Cardiac septum (tissue), 1 donor: ENCODE measurements around the gene NCR1. TPM values are rescaled to one million over a fixed set of nuclear protein-coding genes. Genes with fewer than 3 reads are reported as not detected.
"Not testable (repeated sequence)": the region's sequence is repeated elsewhere in the genome, so short reads cannot be mapped to it uniquely, and the experiment has no call there.

Source experiments
- DNase-seq: peaks from one replicate; pipeline ENCODE4 v3.0.0-alpha.2; 2020; ENCODE audit warnings: low spot score
- intact Hi-C: fragments of 100-400 bp; cut with DNase I; formaldehyde crosslinking; loops from one replicate; pipeline ENCODE4 v1.14.0; 2022
- long read RNA-seq: library from polyadenylated mRNA; unstranded; transcript quantifications from one replicate; pipeline ENCODE4 v2.0.0, GENCODE V29; 2021
- total RNA-seq: library from RNA; stranded (reverse); fragmentation: NEBNext Ultra II Directional; extraction: Animal tissue kit (Norgen Biotek cat#: 25700); gene quantifications from one replicate; pipeline ENCODE4 v1.2.1, GENCODE V29; 2021
- donor health status: DM: no; HTN: no; CAD: no.

Gene NCR1, protein sequence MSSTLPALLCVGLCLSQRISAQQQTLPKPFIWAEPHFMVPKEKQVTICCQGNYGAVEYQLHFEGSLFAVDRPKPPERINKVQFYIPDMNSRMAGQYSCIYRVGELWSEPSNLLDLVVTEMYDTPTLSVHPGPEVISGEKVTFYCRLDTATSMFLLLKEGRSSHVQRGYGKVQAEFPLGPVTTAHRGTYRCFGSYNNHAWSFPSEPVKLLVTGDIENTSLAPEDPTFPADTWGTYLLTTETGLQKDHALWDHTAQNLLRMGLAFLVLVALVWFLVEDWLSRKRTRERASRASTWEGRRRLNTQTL
- total RNA-seq = not detected
- long read RNA-seq = 0 reads

DNA sequence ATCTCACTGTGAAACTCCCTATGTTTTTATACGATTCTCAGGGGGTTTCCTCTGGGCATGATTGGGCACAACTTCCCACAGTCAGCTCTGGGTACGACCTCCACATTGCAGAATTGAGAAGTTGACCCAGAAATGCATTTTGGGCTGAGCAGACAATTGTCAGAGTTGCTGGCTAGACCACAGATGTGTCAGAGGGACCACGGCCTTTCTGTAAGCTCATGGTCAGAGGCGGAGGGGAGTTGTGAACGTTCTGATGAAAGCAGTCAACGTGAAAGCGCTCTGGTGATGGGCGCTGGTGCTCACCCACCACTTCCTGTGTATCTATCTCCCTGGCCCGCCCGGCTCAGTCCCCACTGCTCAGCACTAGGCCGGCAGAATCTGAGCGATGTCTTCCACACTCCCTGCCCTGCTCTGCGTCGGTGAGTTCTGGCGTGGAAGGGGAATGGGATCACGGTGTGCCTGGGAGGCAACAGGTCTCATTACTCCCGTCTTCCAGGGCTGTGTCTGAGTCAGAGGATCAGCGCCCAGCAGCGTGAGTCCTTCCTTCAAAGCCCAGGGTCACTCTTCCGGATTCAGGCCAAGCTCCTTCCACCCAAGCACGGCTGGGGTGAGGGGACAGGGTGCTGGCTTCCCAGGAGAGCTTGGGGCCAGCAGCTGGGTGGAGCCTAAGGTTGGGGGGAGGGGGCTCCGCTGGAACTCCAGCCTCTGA is at the start of gene NCR1:
TSS of gene NCR1 (plus strand) at position 346 of the 709 bp plus-strand sequence. CDS start at position 386, 40 bp downstream.
- intact Hi-C loops = no loop called here
- no peak for DNase-seq

DNA sequence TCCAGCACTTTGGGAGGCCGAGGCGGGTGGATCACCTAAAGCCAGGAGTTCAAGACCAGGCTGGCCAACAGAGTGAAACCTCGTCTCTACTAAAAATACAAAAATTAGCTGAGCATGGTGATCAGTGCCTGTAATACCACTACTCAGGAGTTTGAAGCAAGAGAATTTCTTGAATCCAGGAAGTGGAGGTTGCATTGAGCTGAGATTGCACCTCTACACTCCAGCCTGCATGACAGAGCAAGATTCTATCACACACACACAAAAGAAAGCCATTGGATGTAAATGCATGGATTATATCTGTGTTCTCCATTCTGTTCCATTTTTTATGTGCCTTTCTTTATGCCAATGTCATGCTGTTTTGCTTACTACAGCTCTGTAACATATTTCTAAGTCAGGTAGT is 47.5 kb upstream of the NCR1 start:
- intact Hi-C loops = not testable (repeated sequence)

DNA sequence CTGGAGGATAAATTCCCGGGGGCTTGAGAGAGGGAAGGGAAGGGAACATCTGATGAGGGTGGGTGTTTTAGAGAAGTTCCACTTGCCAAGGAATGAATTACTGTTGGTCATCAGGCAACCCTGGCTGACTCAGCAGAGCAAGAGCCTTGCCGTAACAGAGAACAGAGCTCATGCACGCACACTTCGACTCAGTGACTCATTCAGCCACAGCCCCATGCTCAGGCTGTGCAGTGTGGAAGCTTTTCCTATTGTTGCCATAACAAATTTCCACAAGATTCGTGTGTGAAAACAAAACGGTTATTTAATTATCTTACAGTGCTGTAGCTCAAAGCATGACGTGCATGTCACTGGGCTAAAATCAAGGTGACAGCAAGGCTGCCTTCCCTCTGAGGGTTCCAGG is 46.5 kb upstream of the NCR1 start:
- DNase-seq = peak; percentile 81
- intact Hi-C loops = not testable (repeated sequence)

More for the DNA sequence above, 47.5 kb upstream of the NCR1 start:
- not testable (repeated sequence) for DNase-seq

DNA sequence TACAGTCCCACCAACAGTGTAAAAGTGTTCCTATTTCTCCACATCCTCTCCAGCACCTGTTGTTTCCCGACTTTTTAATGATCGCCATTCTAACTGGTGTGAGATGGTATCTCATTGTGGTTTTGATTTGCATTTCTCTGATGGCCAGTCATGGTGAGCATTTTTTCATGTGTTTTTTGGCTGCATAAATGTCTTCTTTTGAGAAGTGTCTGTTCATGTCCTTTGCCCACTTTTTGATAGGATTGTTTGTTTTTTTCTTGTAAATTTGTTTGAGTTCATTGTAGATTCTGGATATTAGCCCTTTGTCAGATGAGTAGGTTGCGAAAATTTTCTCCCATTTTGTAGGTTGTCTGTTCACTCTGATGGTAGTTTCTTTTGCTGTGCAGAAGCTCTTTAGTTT is 42.5 kb upstream of the NCR1 start:
- DNase-seq, intact Hi-C loops: not testable (repeated sequence)

DNA sequence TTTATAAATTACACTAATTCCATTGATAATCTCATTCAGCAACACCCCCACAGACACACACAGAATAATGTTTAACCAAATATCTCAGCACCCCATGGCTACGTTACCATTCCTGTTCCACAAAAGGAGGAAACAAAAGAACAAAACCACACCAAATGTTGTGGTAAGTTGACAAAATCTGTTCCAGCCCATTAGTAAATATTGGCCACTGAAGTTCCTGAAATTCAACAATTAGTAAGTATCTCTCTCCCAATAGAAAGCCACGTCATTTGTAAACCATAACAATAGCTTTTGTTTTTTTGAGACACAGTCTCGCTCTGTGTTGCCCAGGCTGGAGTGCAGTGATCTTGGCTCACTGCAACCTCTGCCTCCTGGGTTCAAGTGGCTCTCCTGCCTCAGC is 34.3 kb upstream of the NCR1 start:
- no peak for DNase-seq
- intact Hi-C loops = no loop called here

DNA sequence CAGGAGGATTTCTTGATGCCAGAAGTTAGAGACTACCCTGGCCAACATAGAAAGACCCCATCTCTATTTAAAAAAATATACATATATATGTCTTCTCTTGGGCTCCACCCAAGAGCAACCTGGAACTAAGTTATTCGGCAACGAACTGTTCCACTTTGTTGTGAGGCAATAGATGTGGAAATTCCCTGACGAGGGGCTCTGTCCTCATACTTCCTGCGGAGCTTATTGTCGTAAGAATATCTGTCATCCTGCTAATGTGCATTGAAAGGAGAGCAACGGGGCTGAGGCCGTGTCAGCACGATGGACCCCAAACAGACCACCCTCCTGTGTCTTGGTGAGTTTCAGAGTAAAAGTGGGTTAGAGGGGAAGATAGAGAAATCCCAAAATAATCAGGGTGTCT is 32.0 kb upstream of the NCR1 start, which contains the start of gene FCAR:
TSS of gene FCAR (plus strand) at position 246 of the 400 bp plus-strand sequence. CDS start at position 301, 55 bp downstream.
- DNase-seq = peak; percentile 81
- intact Hi-C loops = no loop called here

DNA sequence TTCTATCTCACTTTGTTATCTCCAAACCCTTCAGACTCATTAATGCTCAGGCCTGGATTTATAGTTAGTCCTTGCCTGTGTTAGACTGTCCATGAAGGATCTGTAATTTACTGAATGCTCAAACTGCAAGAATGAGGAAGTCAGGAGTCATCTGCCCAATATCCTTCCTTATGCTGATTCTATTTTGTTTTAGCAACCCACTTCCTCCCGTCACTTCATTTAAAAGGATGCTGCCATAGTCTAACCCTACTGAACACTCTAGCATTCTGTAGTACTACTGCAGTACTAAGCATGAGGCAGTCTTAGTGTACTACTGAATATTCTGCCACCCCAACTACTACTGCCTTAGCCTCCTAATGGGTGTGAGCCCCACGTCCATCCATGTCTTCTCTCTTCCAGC is 30.4 kb upstream of the NCR1 start:
- DNase-seq = no peak
- intact Hi-C loops = no loop called here

DNA sequence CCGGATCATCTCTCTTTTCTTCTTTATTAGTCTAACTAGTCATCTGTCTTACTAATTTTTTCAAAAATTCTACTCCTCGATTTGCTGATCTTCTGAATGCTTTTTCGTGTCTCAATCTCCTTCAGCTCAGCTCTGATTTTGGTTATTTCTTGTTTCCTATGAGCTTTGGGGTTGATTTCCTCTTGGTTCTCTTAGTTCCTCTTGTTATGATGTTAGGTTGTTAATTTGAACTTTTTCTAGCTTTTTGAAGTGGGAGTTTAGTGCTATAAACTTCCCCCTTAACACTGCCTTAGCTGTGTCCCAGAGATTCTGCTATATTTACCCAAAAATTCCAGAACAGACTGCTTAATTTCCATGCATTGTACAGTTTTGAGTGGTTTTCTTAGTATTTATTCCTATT is 28.5 kb upstream of the NCR1 start:
- DNase-seq = no peak
- intact Hi-C loops = no loop called here

DNA sequence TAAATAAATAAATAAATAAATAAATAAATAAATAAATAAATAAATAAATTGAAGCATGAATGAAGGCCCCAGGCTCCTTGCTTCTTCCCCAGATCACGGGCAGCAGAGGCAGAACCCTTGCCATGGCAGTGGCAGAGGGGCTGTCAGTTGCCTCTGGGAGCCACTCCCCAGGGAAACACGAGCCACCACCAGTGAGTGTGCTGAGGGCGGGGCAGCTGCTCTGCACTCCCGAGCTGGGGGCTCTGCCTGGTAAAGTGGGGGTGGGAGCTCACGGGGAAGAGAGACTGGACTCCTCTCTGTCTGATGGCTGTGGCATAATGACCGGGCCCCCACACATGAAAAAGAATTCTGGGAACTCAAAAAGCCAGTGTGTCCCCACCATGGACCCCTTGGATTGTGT is 24.1 kb upstream of the NCR1 start:
- no peak for DNase-seq
- intact Hi-C loops = no loop called here

DNA sequence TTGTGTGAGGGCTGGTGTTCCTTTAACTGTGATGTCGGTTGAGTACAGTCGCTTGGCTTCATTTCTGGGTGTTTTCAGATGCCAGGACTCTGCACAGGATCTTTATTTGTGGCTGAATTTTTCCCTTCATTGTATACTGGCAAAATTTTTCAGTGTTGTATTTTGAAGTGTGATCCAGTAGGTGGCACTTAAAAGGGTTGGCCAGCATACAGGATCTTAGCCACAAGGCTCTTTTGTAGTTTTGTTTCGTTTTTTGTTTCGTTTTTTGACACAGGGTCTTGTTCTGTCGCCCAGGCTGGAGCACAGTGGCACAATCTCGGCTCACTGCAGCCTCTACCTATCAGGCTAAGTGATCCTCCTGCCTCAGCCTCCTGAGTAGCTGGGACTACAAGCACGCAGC is 23.2 kb upstream of the NCR1 start:
- no peak for DNase-seq
- intact Hi-C loops = no loop called here

DNA sequence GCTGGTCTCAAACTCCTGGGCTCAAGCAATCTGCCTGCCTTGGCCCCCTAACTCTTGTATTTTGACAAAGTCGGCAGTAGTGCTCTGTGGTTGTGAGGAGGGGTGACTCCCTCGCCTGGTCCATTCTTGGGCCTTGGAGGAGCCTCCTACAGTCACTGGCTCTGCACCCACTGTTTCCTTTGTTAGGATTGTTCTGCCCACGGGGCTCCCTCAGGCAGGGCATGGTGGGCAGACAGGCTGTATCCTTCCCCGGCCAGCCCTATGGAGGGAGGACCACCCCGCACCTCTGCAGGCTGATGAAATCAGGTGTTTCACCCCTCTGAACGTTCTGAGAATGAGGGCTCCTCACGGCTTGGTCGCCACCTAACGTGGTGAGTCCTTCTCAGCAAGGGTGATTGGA is 22.7 kb upstream of the NCR1 start:
- no peak for DNase-seq
- intact Hi-C loops = no loop called here

DNA sequence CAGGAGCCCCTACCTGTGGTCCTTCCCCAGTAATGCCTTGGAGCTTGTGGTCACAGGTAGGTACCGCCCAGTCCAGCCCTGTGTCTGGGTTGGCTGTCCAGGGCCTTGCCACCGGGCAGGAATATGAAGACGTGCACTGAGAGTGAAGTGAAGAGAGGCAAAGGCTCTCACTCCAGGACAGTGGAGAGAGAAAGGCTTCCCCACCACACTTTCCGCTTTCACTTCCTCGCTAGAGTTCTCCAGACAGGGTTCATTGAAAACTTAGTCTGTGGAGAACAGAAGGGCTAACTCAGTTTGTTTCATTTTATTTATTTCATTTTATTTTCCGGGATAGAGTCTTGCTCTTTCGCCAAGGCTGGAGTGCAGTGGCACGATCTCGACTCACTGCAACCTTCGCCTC is 17.7 kb upstream of the NCR1 start:
- intact Hi-C loops = no loop called here
- no peak for DNase-seq

DNA sequence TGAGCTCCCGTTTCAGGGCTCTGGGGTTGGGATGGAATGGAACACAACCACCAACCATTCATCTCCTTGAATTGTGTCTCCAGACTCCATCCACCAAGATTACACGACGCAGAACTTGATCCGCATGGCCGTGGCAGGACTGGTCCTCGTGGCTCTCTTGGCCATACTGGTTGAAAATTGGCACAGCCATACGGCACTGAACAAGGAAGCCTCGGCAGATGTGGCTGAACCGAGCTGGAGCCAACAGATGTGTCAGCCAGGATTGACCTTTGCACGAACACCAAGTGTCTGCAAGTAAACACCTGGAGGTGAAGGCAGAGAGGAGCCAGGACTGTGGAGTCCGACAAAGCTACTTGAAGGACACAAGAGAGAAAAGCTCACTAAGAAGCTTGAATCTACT is 16.4 kb upstream of the NCR1 start:
- intact Hi-C loops = no loop called here

DNA sequence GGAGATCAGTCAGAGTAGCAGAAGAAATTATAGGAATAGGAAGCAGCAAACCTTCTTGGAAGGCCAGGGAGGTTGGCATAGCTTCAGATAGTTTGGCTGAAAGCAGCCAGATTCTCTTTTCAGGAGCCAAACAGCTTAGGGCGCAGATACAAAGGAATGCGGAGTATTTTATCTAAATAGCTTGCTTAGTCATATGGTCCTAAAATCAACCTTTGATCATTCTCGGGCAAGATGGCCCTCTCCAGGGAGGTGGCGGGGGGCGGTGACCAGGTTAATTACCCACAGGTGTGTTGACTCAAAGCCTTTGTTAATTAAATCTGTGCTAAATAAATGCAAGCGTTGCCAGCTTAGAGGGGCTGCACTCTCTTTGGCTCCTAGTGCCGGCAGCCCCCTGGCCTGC is 12.5 kb upstream of the NCR1 start:
- no peak for DNase-seq

More for the DNA sequence above, 16.4 kb upstream of the NCR1 start:
- DNase-seq = no peak

DNA sequence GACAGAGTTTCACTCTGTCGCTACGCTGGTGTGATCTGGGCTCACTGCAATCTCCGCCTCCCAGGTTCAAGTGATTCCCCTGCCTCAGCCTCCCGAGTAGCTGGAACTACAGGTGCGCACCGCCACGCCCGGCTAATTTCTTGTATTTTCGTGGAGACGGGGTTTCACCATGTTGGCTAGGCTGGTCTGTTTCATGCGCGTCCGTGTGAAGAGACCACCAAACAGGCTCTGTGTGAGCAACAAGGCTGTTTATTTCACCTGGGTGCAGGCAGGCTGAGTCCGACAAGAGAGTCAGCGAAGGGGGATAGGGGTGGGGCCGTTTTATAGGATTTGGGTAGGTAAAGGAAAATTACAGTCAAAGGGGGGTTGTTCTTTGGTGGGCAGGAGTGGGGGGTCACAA is 11.8 kb upstream of the NCR1 start:
- intact Hi-C loops = not testable (repeated sequence)

More for the DNA sequence above, 12.5 kb upstream of the NCR1 start:
- intact Hi-C loops = no loop called here

DNA sequence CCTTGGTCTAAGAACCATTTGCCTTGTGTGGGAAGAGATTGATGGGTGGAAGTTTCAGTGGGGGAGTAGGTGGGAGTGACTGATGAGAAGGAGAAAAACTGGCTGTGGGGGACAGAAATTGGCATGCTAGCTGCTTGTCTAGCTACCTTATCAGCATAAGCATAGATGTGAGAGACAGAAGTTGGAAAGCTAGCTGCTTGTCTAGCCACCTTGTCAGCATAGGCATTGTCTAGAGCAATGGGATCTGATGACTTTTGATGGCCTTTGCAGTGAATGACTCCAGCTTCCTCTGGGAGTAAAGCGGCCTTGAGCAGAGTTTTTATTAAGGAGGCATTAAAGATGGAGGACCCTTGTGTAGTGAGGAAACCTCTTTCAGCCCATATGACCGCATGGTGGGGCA is 9.9 kb upstream of the NCR1 start:
- no peak for DNase-seq
- intact Hi-C loops = no loop called here

More for the DNA sequence above, 11.8 kb upstream of the NCR1 start:
- DNase-seq = not testable (repeated sequence)

DNA sequence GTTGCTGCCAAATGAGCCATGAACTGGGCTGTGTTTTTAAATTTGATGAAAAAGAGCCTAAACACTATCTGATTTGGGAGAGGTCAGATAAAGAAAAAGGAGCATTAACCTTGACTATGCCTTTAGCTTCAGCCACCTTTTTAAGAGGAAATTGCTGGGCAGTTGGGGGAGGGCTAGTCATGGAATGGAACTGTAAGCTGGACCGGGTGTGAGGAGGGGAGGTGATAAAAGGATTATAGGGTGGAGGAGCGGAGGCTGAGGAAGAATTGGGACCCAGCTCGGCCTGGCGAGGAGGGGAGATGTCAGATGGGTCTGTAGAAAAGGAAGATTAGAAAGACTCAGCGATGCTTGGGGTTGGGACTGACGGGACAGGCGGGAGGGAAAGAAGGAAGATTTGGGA is 7.3 kb upstream of the NCR1 start:
- intact Hi-C loops, DNase-seq: not testable (repeated sequence)

DNA sequence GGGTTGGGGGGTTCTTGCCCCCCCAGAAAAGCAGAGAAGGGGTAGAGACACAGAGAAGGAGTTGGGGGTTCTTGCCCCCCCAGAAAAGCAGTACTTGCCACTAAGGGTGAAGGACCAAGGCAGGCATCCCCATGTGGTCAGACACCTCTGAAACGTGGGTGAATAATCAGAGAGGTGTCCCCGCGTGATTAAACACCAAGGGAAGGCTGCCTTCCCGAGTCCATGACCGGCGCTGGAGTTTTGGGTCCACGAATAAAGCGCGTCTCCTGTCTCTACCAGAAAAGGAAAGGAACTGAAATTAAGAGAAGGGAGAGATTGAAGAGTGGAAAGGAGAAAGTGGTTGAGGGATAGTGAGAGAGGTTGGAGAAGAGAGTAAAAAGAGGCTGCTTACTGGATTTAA is 6.3 kb upstream of the NCR1 start:
- DNase-seq, intact Hi-C loops: not testable (repeated sequence)

DNA sequence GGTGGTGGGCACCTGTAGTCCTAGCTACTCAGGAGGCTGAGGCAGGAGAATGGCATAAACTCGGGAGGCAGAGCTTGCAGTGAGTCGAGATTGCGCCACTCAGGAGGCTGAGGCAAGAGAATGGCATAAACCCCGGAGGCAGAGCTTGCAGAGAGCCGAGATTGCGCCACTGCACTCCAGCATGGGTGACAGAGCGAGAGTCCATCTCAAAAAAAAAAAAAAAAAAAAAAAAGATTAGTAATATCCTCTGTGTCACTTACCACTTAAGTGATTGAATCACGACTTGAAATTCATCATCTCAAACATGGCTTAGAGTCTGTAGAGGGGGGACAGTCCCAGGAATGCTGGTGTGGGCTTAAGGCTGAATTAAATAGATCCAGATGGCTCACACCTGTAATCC is 4.8 kb upstream of the NCR1 start:
- peak; percentile 78 for DNase-seq
- intact Hi-C loops = not testable (repeated sequence)

DNA sequence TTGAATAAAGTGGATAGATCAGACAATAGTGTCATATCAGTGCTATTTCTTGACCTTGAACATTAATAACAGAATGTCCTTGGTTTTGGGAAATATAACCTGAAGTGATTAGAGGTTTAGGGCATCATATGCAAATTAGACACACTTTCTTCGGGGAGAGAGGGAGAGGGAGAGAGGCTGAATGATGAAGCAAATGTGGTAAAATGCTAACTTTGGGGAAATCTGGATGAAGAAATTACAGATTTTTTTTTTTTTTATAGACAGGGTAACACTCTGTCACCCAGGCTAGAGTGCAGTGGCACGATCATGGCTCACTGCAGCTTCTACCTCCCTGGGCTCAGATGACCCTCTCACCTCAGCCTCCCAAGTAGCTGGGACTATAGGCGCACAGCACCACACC is 3.9 kb upstream of the NCR1 start:
- intact Hi-C loops = no loop called here
- no peak for DNase-seq

DNA sequence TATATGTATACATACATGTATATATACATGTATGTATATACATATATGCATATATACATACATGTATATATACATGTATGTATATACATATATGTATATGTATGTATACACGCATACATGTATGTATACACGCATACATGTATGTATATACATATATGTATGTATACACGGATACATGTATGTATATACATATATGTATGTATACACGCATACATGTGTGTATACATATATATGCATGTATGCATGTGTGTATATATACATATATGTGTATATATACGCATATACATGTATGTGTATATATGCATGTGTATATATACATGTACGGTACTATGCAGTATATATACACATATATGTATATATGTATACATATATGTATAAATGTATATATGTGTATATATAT is 2.6 kb upstream of the NCR1 start:
- no peak for DNase-seq
- intact Hi-C loops = no loop called here
